ENCODE results near the gene S100PBP.

The S100PBP gene

GRCh38 chr1:32811265-32811664, 6.2 kb upstream of the S100PBP start:
- Histone ChIP-seq H3K27me3 (ENCODE audit: insufficient read depth, low read length, poor library complexity, severe bottlenecking) (no peaks in the 10 kb centered on the region), H3K9ac (ENCODE audit: low read depth, low read length, poor library complexity, severe bottlenecking) (no peak overlapping the region), H4K20me1 (ENCODE audit: insufficient read depth, low read length, poor library complexity, severe bottlenecking) (peaks cover 75% of the 10 kb centered on the region), H3K9me3 (ENCODE audit: insufficient read depth, low read depth, low read length) (no peaks in the 10 kb centered on the region), H3F3A (ENCODE audit: low read depth) (no peaks in the 10 kb centered on the region), H3K36me3 (ENCODE audit: insufficient read depth, low read length) (peaks cover 51% of the 10 kb centered on the region; the same call in 1 of the 2 replicates), H3K4me2 (ENCODE audit: low read depth, low read length, poor library complexity, severe bottlenecking) (peak overlapping the region; percentile 94), H3K79me2 (ENCODE audit: insufficient read depth, low read length) (peaks cover 92% of the 10 kb centered on the region), H2AFZ (ENCODE audit: low read length) (no peak overlapping the region), H3K4me1 (ENCODE audit: insufficient read depth, low read length, poor library complexity, severe bottlenecking) (peaks cover 41% of the 10 kb centered on the region), H3K9me2 (replicated peaks; ENCODE audit: low read depth, low read length) (no peaks in the 10 kb centered on the region), H3K4me3 (ENCODE audit: low read length, poor library complexity, severe bottlenecking) (no peak overlapping the region)
- TF ChIP-seq CTCF (conservative IDR thresholded peaks at IDR 0.05; ENCODE audit: low read length), result no peak
- TF ChIP-seq EZH2phosphoT487 (IDR thresholded peaks at IDR 0.05; ENCODE audit: borderline replicate concordance), result no peak

- H2AFZ ChIP-seq (ENCODE audit: low read length), result no peak overlapping the region
- no peaks in the 10 kb centered on the region for H3K9me2 ChIP-seq (replicated peaks; ENCODE audit: low read depth, low read length)
- H3K27me3 ChIP-seq (ENCODE audit: insufficient read depth, low read length, poor library complexity, severe bottlenecking), result peaks cover 4% of the 10 kb centered on the region
- H3K36me3 ChIP-seq (ENCODE audit: insufficient read depth, low read length), result peaks cover 44% of the 10 kb centered on the region; the same call in 1 of the 2 replicates
- H3K9me3 ChIP-seq (ENCODE audit: insufficient read depth, low read depth, low read length), result no peaks in the 10 kb centered on the region
- H3K4me2 ChIP-seq (ENCODE audit: low read depth, low read length, poor library complexity, severe bottlenecking), result peak overlapping the region; percentile 94
- TF ChIP-seq CTCF (conservative IDR thresholded peaks at IDR 0.05; ENCODE audit: low read length) (no peak), EZH2phosphoT487 (IDR thresholded peaks at IDR 0.05; ENCODE audit: borderline replicate concordance) (no peak)
- H3F3A ChIP-seq (ENCODE audit: low read depth), result no peaks in the 10 kb centered on the region
- peaks cover 74% of the 10 kb centered on the region for H4K20me1 ChIP-seq (ENCODE audit: insufficient read depth, low read length, poor library complexity, severe bottlenecking)
- H3K9ac ChIP-seq (ENCODE audit: low read depth, low read length, poor library complexity, severe bottlenecking), result no peak overlapping the region
- peak overlapping the region; percentile 7 for H3K4me3 ChIP-seq (ENCODE audit: low read length, poor library complexity, severe bottlenecking)
- peaks cover 92% of the 10 kb centered on the region for H3K79me2 ChIP-seq (ENCODE audit: insufficient read depth, low read length)
- H3K4me1 ChIP-seq (ENCODE audit: insufficient read depth, low read length, poor library complexity, severe bottlenecking), result peaks cover 41% of the 10 kb centered on the region
Observed at GRCh38 chr1:32811917-32812316, 5.5 kb upstream of the S100PBP start.

GRCh38 chr1:32813941-32814739, 3.3 kb upstream of the S100PBP start:
- Histone ChIP-seq H3F3A (ENCODE audit: low read depth) (0 out of 2 replicates have a peak, but pooled peaks cover 9% of the 10 kb centered on the region), H3K27me3 (ENCODE audit: insufficient read depth, low read length, poor library complexity, severe bottlenecking) (peaks cover 5% of the 10 kb centered on the region), H3K9me3 (ENCODE audit: insufficient read depth, low read depth, low read length) (no peaks in the 10 kb centered on the region), H4K20me1 (ENCODE audit: insufficient read depth, low read length, poor library complexity, severe bottlenecking) (peaks cover 71% of the 10 kb centered on the region), H3K4me2 (ENCODE audit: low read depth, low read length, poor library complexity, severe bottlenecking) (peak overlapping the region; percentile 94), H3K4me1 (ENCODE audit: insufficient read depth, low read length, poor library complexity, severe bottlenecking) (peaks cover 50% of the 10 kb centered on the region), H2AFZ (ENCODE audit: low read length) (no peak overlapping the region), H3K79me2 (ENCODE audit: insufficient read depth, low read length) (peaks cover 96% of the 10 kb centered on the region), H3K9ac (ENCODE audit: low read depth, low read length, poor library complexity, severe bottlenecking) (peak overlapping the region; percentile 100), H3K36me3 (ENCODE audit: insufficient read depth, low read length) (peaks cover 22% of the 10 kb centered on the region; the same call in 1 of the 2 replicates), H3K9me2 (replicated peaks; ENCODE audit: low read depth, low read length) (no peaks in the 10 kb centered on the region), H3K4me3 (ENCODE audit: low read length, poor library complexity, severe bottlenecking) (peak overlapping the region; percentile 100)
- TF ChIP-seq CTCF (conservative IDR thresholded peaks at IDR 0.05; ENCODE audit: low read length), result no peak
- no peak for TF ChIP-seq EZH2phosphoT487 (IDR thresholded peaks at IDR 0.05; ENCODE audit: borderline replicate concordance)

All from Loucy (cell line).